Fibroblast of lung (primary cell): ENCODE data around the gene HOXA11. TPM values are rescaled to one million over a fixed set of nuclear protein-coding genes. Genes with fewer than 3 reads are reported as not detected.

Experiments used
- DNase-seq, 2 donors: peaks; one replicate each; pipeline versions ENCODE4 v3.0.0 to v3.0.0-alpha.2; 2010; ENCODE audit warnings: low read depth in 2 of 2
- H2AFZ ChIP-seq: 2 replicates; pipeline ENCODE4 v1.5.1; 2012; ENCODE audit warnings: low read length, control low read depth, inconsistent platforms
- H3K27ac ChIP-seq: 2 replicates; pipeline ENCODE4 v1.5.1; 2011; ENCODE audit warnings: low read length, control low read depth; ENCODE audit not compliant: insufficient read depth
- H3K27me3 ChIP-seq: 2 replicates; pipeline ENCODE4 v1.5.1; 2011; ENCODE audit warnings: mild to moderate bottlenecking, low read length; ENCODE audit not compliant: control insufficient read depth, insufficient read depth
- H3K36me3 ChIP-seq: 2 replicates; pipeline ENCODE4 v1.5.1; 2011; ENCODE audit warnings: low read length; ENCODE audit not compliant: control insufficient read depth, insufficient read depth
- H3K4me1 ChIP-seq: 2 replicates; pipeline ENCODE4 v1.5.1; 2011; ENCODE audit warnings: low read length; ENCODE audit not compliant: control insufficient read depth, insufficient read depth; ENCODE audit errors: extremely low read depth
- H3K4me2 ChIP-seq: 2 replicates; pipeline ENCODE4 v1.5.1; 2011; ENCODE audit warnings: low read length, control low read depth; ENCODE audit not compliant: insufficient read depth; ENCODE audit errors: extremely low read depth
- H3K4me3 ChIP-seq, 4 experiments: fragments of 200-600 bp in 1 of 4; sonication (generic) in 1 of 4; replicated peaks in 1 of 4; 2 replicates each; pipeline ENCODE4 v1.5.1; 2011 to 2016; ENCODE audit warnings: low read length in 4 of 4, low read depth in 3 of 4, mild to moderate bottlenecking in 3 of 4, control low read depth in 2 of 4, inconsistent platforms in 1 of 4, mixed read lengths in 1 of 4; ENCODE audit not compliant: insufficient read depth in 1 of 4; ENCODE audit errors: control extremely low read depth in 1 of 4
- H3K79me2 ChIP-seq: 2 replicates; pipeline ENCODE4 v1.5.1; 2012; ENCODE audit warnings: mild to moderate bottlenecking, low read length, inconsistent platforms; ENCODE audit not compliant: control insufficient read depth, insufficient read depth
- H3K9ac ChIP-seq: 2 replicates; pipeline ENCODE4 v1.5.1; 2011; ENCODE audit warnings: mild to moderate bottlenecking, low read length, control low read depth; ENCODE audit not compliant: insufficient read depth
- H3K9me3 ChIP-seq: 2 replicates; pipeline ENCODE4 v1.5.1; 2012; ENCODE audit warnings: low read depth, low read length; ENCODE audit not compliant: control insufficient read depth, insufficient read depth
- H4K20me1 ChIP-seq: 2 replicates; pipeline ENCODE4 v1.5.1; 2011; ENCODE audit warnings: low read length; ENCODE audit not compliant: control insufficient read depth, insufficient read depth; ENCODE audit errors: extremely low read depth
- CTCF ChIP-seq, 2 donors: IDR thresholded peaks in 1 of 2; conservative IDR thresholded peaks in 1 of 2; 1 replicate in 1 of 2; 2 replicates in 1 of 2; pipeline ENCODE4 v1.5.1; 2011 to 2012; ENCODE audit warnings: low read length in 2 of 2, control low read depth in 1 of 2, inconsistent platforms in 1 of 2, low read depth in 1 of 2, mild to moderate bottlenecking in 1 of 2
- EZH2 ChIP-seq: IDR thresholded peaks from 2 replicates; pipeline ENCODE4 v1.5.1; 2012; ENCODE audit warnings: low read length, control low read depth, mild to moderate bottlenecking; ENCODE audit errors: missing control alignments
- polyA plus RNA-seq, 2 donors: library from polyadenylated mRNA; depleted of rRNA in 1 of 2; stranded (reverse) in 1 of 2; unstranded in 1 of 2; fragments of >200 nt; gene quantifications; 2 replicates each; pipeline ENCODE4 v1.2.1, GENCODE V29; 2011 to 2012; ENCODE audit warnings: missing spikeins in 1 of 2
- total RNA-seq: library from RNA; depleted of rRNA; stranded (reverse); fragments of >200 nt; gene quantifications from 2 replicates; pipeline ENCODE4 v1.2.1, GENCODE V29; 2014

Gene HOXA11
- total and polyA plus RNA-seq, 2 donors (not counting 1 experiment from before 2014, with no cell fraction given), result 0.18 TPM; not detected in 1

DNA sequence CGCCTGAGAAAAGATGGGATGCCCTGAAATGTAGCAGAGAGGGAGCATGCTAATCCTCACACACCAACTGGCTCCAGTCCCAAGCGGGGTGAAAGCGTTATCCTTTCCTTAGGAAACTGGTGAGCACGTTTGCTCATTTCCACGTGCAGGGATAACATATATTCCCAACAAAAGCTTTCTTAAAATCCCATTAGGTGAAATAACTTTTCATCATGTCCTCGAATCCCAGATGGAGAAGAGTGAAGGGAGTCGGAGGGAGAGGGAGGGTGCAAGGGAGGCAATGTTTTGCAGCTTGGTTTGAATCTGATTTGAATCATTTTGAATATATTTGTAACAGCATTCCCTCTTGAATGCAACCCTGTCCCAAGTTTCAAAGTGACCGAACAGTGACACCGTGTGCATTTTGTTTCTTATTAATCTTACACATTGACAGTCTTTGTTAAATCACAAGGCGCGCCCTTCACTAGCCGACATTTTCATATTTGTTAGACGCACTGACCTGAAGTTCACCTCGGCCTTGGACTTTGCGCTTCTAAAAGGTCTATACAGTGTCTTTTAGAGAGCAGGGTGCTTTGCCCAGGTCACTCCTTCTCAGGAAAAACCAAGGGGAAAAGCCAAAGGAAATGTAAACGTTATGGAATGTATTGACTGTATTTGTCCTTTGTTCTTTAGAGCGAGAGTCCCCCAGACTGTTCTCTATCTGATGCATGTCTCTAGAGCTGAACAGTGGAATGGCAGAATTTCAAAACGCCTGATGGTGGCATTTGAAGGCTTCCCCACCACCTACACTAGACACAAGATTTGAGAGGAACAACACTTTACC lies 51.4 kb downstream of the HOXA11 start:
- no peaks in the 10 kb centered on the region for H3K27me3 ChIP-seq
- peaks cover 31% of the 10 kb centered on the region for H3K4me1 ChIP-seq
- H3K9me3 ChIP-seq, result no peaks in the 10 kb centered on the region
- H3K4me3 ChIP-seq, result no peak overlapping the region
- H2AFZ ChIP-seq, result no peak overlapping the region
- peak overlapping the region; percentile 19 for H3K4me2 ChIP-seq
- peak overlapping the region; percentile 9 for H3K27ac ChIP-seq
- H4K20me1 ChIP-seq, result no peaks in the 10 kb centered on the region
- peak in 1 of 2 donors; percentile 25 for DNase-seq
- peaks cover 39% of the 10 kb centered on the region for H3K79me2 ChIP-seq
- H3K9ac ChIP-seq, result no peak overlapping the region
- H3K36me3 ChIP-seq, result no peaks in the 10 kb centered on the region
- no peak for TF ChIP-seq EZH2
- no peak for TF ChIP-seq CTCF (conservative IDR thresholded peaks at IDR 0.05 in 1 of 2, IDR thresholded peaks at IDR 0.05 in 1 of 2; ENCODE audit: low read depth in 1 of 2, low read length in 2 of 2)

DNA sequence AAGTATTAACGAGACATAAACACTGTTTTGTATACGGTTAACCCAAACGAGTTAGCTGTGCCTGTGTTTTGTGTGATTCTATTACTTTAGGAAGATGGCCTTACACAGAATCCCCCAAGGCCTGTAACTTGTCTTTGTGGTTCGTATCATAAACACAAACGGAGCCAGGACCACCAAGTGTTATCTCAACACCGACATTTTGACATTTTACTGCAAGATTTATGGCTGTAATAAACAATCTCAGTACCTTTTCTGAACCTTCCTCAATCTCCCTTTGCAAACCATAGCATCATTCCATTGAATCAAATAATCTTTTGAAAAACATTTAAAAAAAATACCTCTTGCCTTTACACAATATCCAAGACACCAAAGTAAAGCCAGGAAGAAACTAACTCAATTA lies 52.1 kb downstream of the HOXA11 start:
- H3K27me3 ChIP-seq, result no peaks in the 10 kb centered on the region
- H3K9me3 ChIP-seq, result no peaks in the 10 kb centered on the region
- peaks cover 31% of the 10 kb centered on the region for H3K4me1 ChIP-seq
- H3K36me3 ChIP-seq, result no peaks in the 10 kb centered on the region
- peaks cover 37% of the 10 kb centered on the region for H3K79me2 ChIP-seq
- DNase-seq, result no peak
- H3K9ac ChIP-seq, result no peak overlapping the region
- no peaks in the 10 kb centered on the region for H4K20me1 ChIP-seq
- no peak overlapping the region for H2AFZ ChIP-seq
- TF ChIP-seq EZH2 (no peak), CTCF (conservative IDR thresholded peaks at IDR 0.05 in 1 of 2, IDR thresholded peaks at IDR 0.05 in 1 of 2; ENCODE audit: low read depth in 1 of 2, low read length in 2 of 2) (no peak)
- no peak overlapping the region for H3K27ac ChIP-seq
- no peak overlapping the region for H3K4me2 ChIP-seq
- no peak overlapping the region for H3K4me3 ChIP-seq

DNA sequence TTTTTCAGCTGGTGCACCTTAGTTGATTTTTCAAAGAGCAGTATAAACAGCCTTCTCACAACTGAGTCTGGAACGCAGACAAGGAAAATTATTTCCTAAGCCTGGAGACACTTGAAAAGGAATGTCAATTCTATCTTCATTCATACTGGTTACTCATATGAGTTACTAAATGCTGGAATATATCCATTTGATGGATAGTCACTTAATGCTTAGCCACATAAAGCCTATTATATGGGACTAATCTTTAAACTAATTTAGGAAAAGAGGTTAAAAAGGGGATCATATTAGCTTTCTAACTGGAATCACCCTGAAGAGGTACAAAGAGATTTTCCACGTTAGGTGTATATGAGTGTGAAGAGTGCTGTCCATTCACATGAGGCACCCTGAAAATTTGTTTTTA lies 52.8 kb downstream of the HOXA11 start:
- no peak overlapping the region for H3K4me3 ChIP-seq
- no peak overlapping the region for H2AFZ ChIP-seq
- H3K27ac ChIP-seq, result no peak overlapping the region
- H3K36me3 ChIP-seq, result no peaks in the 10 kb centered on the region
- no peaks in the 10 kb centered on the region for H3K27me3 ChIP-seq
- peaks cover 31% of the 10 kb centered on the region for H3K79me2 ChIP-seq
- no peaks in the 10 kb centered on the region for H4K20me1 ChIP-seq
- no peak for TF ChIP-seq EZH2
- peaks cover 31% of the 10 kb centered on the region for H3K4me1 ChIP-seq
- no peak overlapping the region for H3K4me2 ChIP-seq
- no peak overlapping the region for H3K9ac ChIP-seq
- DNase-seq, result no peak
- no peaks in the 10 kb centered on the region for H3K9me3 ChIP-seq
